Activated CD8-positive, alpha-beta memory T cell treated with anti-CD3 and anti-CD28 coated beads, Interleukin-2, amount 50 U/mL, for 24 hours (primary cell): ENCODE data around the gene BRI3BP.
A peak's percentile ranks its signal among the peaks of the same experiment; 100 is the strongest.

Source experiments
- DNase-seq: peaks from one replicate; pipeline ENCODE4 v3.0.0-alpha.2; 2020; ENCODE audit errors: extremely low read depth

The BRI3BP gene

GRCh38 chr12:124993626-124994436, at the start of gene BRI3BP:
TSS of gene BRI3BP (plus strand) at chr12:124993645. CDS start at chr12:124993791, 146 bp downstream.
- peak; percentile 29 for DNase-seq

GRCh38 chr12:124946447-124946793, 47.0 kb upstream of the BRI3BP start:
- DNase-seq, result no peak

GRCh38 chr12:124947013-124947412, 46.4 kb upstream of the BRI3BP start:
- no peak for DNase-seq

- DNase-seq, result no peak
Observed at GRCh38 chr12:124947561-124948398, 45.7 kb upstream of the BRI3BP start.

- DNase-seq, result no peak
Observed at GRCh38 chr12:124949066-124949465, 44.4 kb upstream of the BRI3BP start.

- no peak for DNase-seq
Observed at GRCh38 chr12:124949779-124950728, 43.4 kb upstream of the BRI3BP start.

GRCh38 chr12:124952295-124952694, 41.1 kb upstream of the BRI3BP start:
- no peak for DNase-seq

- no peak for DNase-seq
Observed at GRCh38 chr12:124952801-124953200, 40.6 kb upstream of the BRI3BP start.

GRCh38 chr12:124953689-124954405, 39.6 kb upstream of the BRI3BP start:
- DNase-seq, result no peak

GRCh38 chr12:124954771-124955170, 38.7 kb upstream of the BRI3BP start:
- no peak for DNase-seq

- DNase-seq, result no peak
Observed at GRCh38 chr12:124956571-124956970, 36.9 kb upstream of the BRI3BP start.

- no peak for DNase-seq
Observed at GRCh38 chr12:124961055-124961454, 32.4 kb upstream of the BRI3BP start.

- DNase-seq, result no peak
Observed at GRCh38 chr12:124963211-124963610, 30.2 kb upstream of the BRI3BP start.

- no peak for DNase-seq
Observed at GRCh38 chr12:124964251-124964650, 29.2 kb upstream of the BRI3BP start.

- DNase-seq, result no peak
Observed at GRCh38 chr12:124964836-124965462, 28.5 kb upstream of the BRI3BP start.

- DNase-seq, result no peak
Observed at GRCh38 chr12:124967016-124967739, 26.3 kb upstream of the BRI3BP start.

- DNase-seq, result no peak
Observed at GRCh38 chr12:124968656-124969055, 24.8 kb upstream of the BRI3BP start.

- no peak for DNase-seq
Observed at GRCh38 chr12:124970647-124971402, 22.6 kb upstream of the BRI3BP start.

GRCh38 chr12:124971603-124972002, 21.8 kb upstream of the BRI3BP start:
- DNase-seq, result no peak
